ENCODE measurements around the gene BCL3. TPM values are rescaled to one million over a fixed set of nuclear protein-coding genes. Genes with fewer than 3 reads are reported as not detected.

Gene BCL3
- total and polyA plus RNA-seq, 4 donors: 29.9 to 102 (median 41.3) TPM

- no peaks in the 10 kb centered on the region for H3K9me3 ChIP-seq (ENCODE audit: control insufficient read depth, low read length)
- no peak overlapping the region for H3K4me3 ChIP-seq (ENCODE audit: low read length in 2 of 2)
- H3K36me3 ChIP-seq (ENCODE audit: control insufficient read depth in 1 of 2, insufficient read depth in 2 of 2, low read length in 1 of 2): no peaks in the 10 kb centered on the region
- H3K27me3 ChIP-seq (ENCODE audit: control insufficient read depth in 1 of 2, insufficient read depth in 2 of 2, low read length in 1 of 2): no peaks in the 10 kb centered on the region
- H3K27ac ChIP-seq (ENCODE audit: low read depth in 1 of 2, low read length in 2 of 2): no peak overlapping the region
- ATAC-seq (ENCODE audit: low FRiP score): no peak
- no peaks in the 10 kb centered on the region for H3K4me1 ChIP-seq (ENCODE audit: control insufficient read depth in 1 of 2, insufficient read depth in 2 of 2, low read length in 2 of 2)
- DNase-seq: no peak
- intact Hi-C loops (cut with DNase I): loop anchor here in 1 of 2 donors (10.0 kb wide), 1 partner anchor 160 kb away; the partner anchor contains the start of genes APOC2 and APOC4
- whole genome bisulfite sequencing, 2 donors: 74 to 81% methylated on average over 3 of the region's 3 CpGs
These were observed 36.8 kb downstream of the BCL3 start for GRCh38 chr19:44785271-44785670.

GRCh38 chr19:44785993-44786392 lies 37.5 kb downstream of the BCL3 start:
- intact Hi-C loops (cut with DNase I): loop anchor here in 1 of 2 donors (10.0 kb wide), 1 partner anchor 159 kb away; the partner anchor contains the start of genes APOC2 and APOC4
- ATAC-seq (ENCODE audit: low FRiP score): no peak
- DNase-seq: no peak
- H3K4me3 ChIP-seq (ENCODE audit: low read length in 2 of 2): no peak overlapping the region
- H3K4me1 ChIP-seq (ENCODE audit: control insufficient read depth in 1 of 2, insufficient read depth in 2 of 2, low read length in 2 of 2): no peaks in the 10 kb centered on the region
- H3K36me3 ChIP-seq (ENCODE audit: control insufficient read depth in 1 of 2, insufficient read depth in 2 of 2, low read length in 1 of 2): no peaks in the 10 kb centered on the region
- 92 to 96% methylated on average over 15 of the region's 15 CpGs for WGBS, 2 donors
- H3K27me3 ChIP-seq (ENCODE audit: control insufficient read depth in 1 of 2, insufficient read depth in 2 of 2, low read length in 1 of 2): no peaks in the 10 kb centered on the region
- no peak overlapping the region for H3K27ac ChIP-seq (ENCODE audit: low read depth in 1 of 2, low read length in 2 of 2)
- no peaks in the 10 kb centered on the region for H3K9me3 ChIP-seq (ENCODE audit: control insufficient read depth, low read length)

GRCh38 chr19:44788971-44789370 lies 40.5 kb downstream of the BCL3 start:
- H3K9me3 ChIP-seq (ENCODE audit: control insufficient read depth, low read length): no peaks in the 10 kb centered on the region
- no peak overlapping the region for H3K4me3 ChIP-seq (ENCODE audit: low read length in 2 of 2)
- DNase-seq: no peak
- 93 to 96% methylated on average over 6 of the region's 6 CpGs for WGBS, 2 donors
- H3K27me3 ChIP-seq (ENCODE audit: control insufficient read depth in 1 of 2, insufficient read depth in 2 of 2, low read length in 1 of 2): no peaks in the 10 kb centered on the region
- intact Hi-C loops (cut with DNase I): loop anchor here in 1 of 2 donors (10.0 kb wide), 1 partner anchor 156 kb away; the partner anchor contains the start of genes APOC2 and APOC4
- H3K36me3 ChIP-seq (ENCODE audit: control insufficient read depth in 1 of 2, insufficient read depth in 2 of 2, low read length in 1 of 2): no peaks in the 10 kb centered on the region
- no peak overlapping the region for H3K27ac ChIP-seq (ENCODE audit: low read depth in 1 of 2, low read length in 2 of 2)
- no peaks in the 10 kb centered on the region for H3K4me1 ChIP-seq (ENCODE audit: control insufficient read depth in 1 of 2, insufficient read depth in 2 of 2, low read length in 2 of 2)
- no peak for ATAC-seq (ENCODE audit: low FRiP score)

- H3K4me1 ChIP-seq (ENCODE audit: control insufficient read depth in 1 of 2, insufficient read depth in 2 of 2, low read length in 2 of 2): no peaks in the 10 kb centered on the region
- H3K27me3 ChIP-seq (ENCODE audit: control insufficient read depth in 1 of 2, insufficient read depth in 2 of 2, low read length in 1 of 2): no peaks in the 10 kb centered on the region
- 85 to 87% methylated on average over 13 of the region's 13 CpGs for WGBS, 2 donors
- H3K36me3 ChIP-seq (ENCODE audit: control insufficient read depth in 1 of 2, insufficient read depth in 2 of 2, low read length in 1 of 2): no peaks in the 10 kb centered on the region
- H3K27ac ChIP-seq (ENCODE audit: low read depth in 1 of 2, low read length in 2 of 2): no peak overlapping the region
- no peak for DNase-seq
- no peak overlapping the region for H3K4me3 ChIP-seq (ENCODE audit: low read length in 2 of 2)
- H3K9me3 ChIP-seq (ENCODE audit: control insufficient read depth, low read length): no peaks in the 10 kb centered on the region
- no peak for ATAC-seq (ENCODE audit: low FRiP score)
- intact Hi-C loops (cut with DNase I): loop anchor here in 1 of 2 donors (10.0 kb wide), 1 partner anchor 155 kb away; the partner anchor contains the start of genes APOC2 and APOC4
These were observed 41.5 kb downstream of the BCL3 start for GRCh38 chr19:44789943-44790483.

- Histone ChIP-seq H3K9me3 (ENCODE audit: control insufficient read depth, low read length) (no peaks in the 10 kb centered on the region), H3K4me3 (ENCODE audit: low read length in 2 of 2) (no peak overlapping the region), H3K27me3 (ENCODE audit: control insufficient read depth in 1 of 2, insufficient read depth in 2 of 2, low read length in 1 of 2) (no peaks in the 10 kb centered on the region), H3K27ac (ENCODE audit: low read depth in 1 of 2, low read length in 2 of 2) (no peak overlapping the region), H3K36me3 (ENCODE audit: control insufficient read depth in 1 of 2, insufficient read depth in 2 of 2, low read length in 1 of 2) (no peaks in the 10 kb centered on the region), H3K4me1 (ENCODE audit: control insufficient read depth in 1 of 2, insufficient read depth in 2 of 2, low read length in 2 of 2) (no peaks in the 10 kb centered on the region)
- DNase-seq (no peak), ATAC-seq (ENCODE audit: low FRiP score) (no peak)
- intact Hi-C loops (cut with DNase I): no loop called here
- WGBS, 2 donors: 92 to 95% methylated on average over 9 of the region's 9 CpGs
These were observed 43.8 kb downstream of the BCL3 start for GRCh38 chr19:44792281-44792680.

- Histone ChIP-seq H3K4me1 (ENCODE audit: control insufficient read depth in 1 of 2, insufficient read depth in 2 of 2, low read length in 2 of 2) (no peaks in the 10 kb centered on the region), H3K27ac (ENCODE audit: low read depth in 1 of 2, low read length in 2 of 2) (no peak overlapping the region), H3K4me3 (ENCODE audit: low read length in 2 of 2) (no peak overlapping the region), H3K36me3 (ENCODE audit: control insufficient read depth in 1 of 2, insufficient read depth in 2 of 2, low read length in 1 of 2) (no peaks in the 10 kb centered on the region), H3K27me3 (ENCODE audit: control insufficient read depth in 1 of 2, insufficient read depth in 2 of 2, low read length in 1 of 2) (no peaks in the 10 kb centered on the region), H3K9me3 (ENCODE audit: control insufficient read depth, low read length) (no peaks in the 10 kb centered on the region)
- WGBS, 2 donors: 97 to 98% methylated on average over 4 of the region's 4 CpGs
- intact Hi-C loops (cut with DNase I): no loop called here
- DNase-seq: no peak
- ATAC-seq (ENCODE audit: low FRiP score): no peak
These were observed 46.1 kb downstream of the BCL3 start for GRCh38 chr19:44794610-44795009.

GRCh38 chr19:44795398-44795987 lies 47.0 kb downstream of the BCL3 start:
- H3K27ac ChIP-seq (ENCODE audit: low read depth in 1 of 2, low read length in 2 of 2): no peak overlapping the region
- intact Hi-C loops (cut with DNase I): no loop called here
- H3K4me3 ChIP-seq (ENCODE audit: low read length in 2 of 2): no peak overlapping the region
- no peaks in the 10 kb centered on the region for H3K27me3 ChIP-seq (ENCODE audit: control insufficient read depth in 1 of 2, insufficient read depth in 2 of 2, low read length in 1 of 2)
- H3K36me3 ChIP-seq (ENCODE audit: control insufficient read depth in 1 of 2, insufficient read depth in 2 of 2, low read length in 1 of 2): no peaks in the 10 kb centered on the region
- ATAC-seq (ENCODE audit: low FRiP score) (no peak), DNase-seq (no peak)
- H3K9me3 ChIP-seq (ENCODE audit: control insufficient read depth, low read length): no peaks in the 10 kb centered on the region
- H3K4me1 ChIP-seq (ENCODE audit: control insufficient read depth in 1 of 2, insufficient read depth in 2 of 2, low read length in 2 of 2): no peaks in the 10 kb centered on the region
- WGBS, 2 donors: 88 to 91% methylated on average over 13 of the region's 13 CpGs

GRCh38 chr19:44796701-44797115 lies 48.2 kb downstream of the BCL3 start:
- ATAC-seq (ENCODE audit: low FRiP score) (no peak), DNase-seq (no peak)
- no peaks in the 10 kb centered on the region for H3K9me3 ChIP-seq (ENCODE audit: control insufficient read depth, low read length)
- H3K4me3 ChIP-seq (ENCODE audit: low read length in 2 of 2): no peak overlapping the region
- H3K27me3 ChIP-seq (ENCODE audit: control insufficient read depth in 1 of 2, insufficient read depth in 2 of 2, low read length in 1 of 2): no peaks in the 10 kb centered on the region
- 16 to 19% methylated on average over 12 of the region's 12 CpGs for WGBS, 2 donors
- no peak overlapping the region for H3K27ac ChIP-seq (ENCODE audit: low read depth in 1 of 2, low read length in 2 of 2)
- H3K36me3 ChIP-seq (ENCODE audit: control insufficient read depth in 1 of 2, insufficient read depth in 2 of 2, low read length in 1 of 2): no peaks in the 10 kb centered on the region
- intact Hi-C loops (cut with DNase I): no loop called here
- no peaks in the 10 kb centered on the region for H3K4me1 ChIP-seq (ENCODE audit: control insufficient read depth in 1 of 2, insufficient read depth in 2 of 2, low read length in 2 of 2)

Measured in aorta (tissue), 5 donors.